Calu3 (cell line): ENCODE results near the gene NOL9. TPM values are rescaled to one million over a fixed set of nuclear protein-coding genes. Genes with fewer than 3 reads are reported as not detected.

Experiments used
- BruUV-seq: library from RNA; stranded (reverse); fragments of 400-500 nt; replicated peaks from 2 replicates; lab custom pipeline; 2021; lab: Mats Ljungman, UMichigan
- CTCF ChIA-PET: fragments of 300-600 bp; sonication (Branson Sonifier 250); formaldehyde crosslinking; loops from one replicate; lab custom pipeline; 2022; ENCODE audit warnings: antibody characterized with exemption; lab: Charles Lee
- DNase-seq: peaks from one replicate; pipeline ENCODE4 v3.0.0; 2022
- H3K27ac Mint-ChIP-seq: one replicate; pipeline ENCODE4 v1.8.0; 2022; ENCODE audit warnings: mixed read lengths; ENCODE audit not compliant: unreplicated experiment
- H3K27me3 Mint-ChIP-seq: one replicate; pipeline ENCODE4 v1.8.0; 2022; ENCODE audit warnings: mixed read lengths; ENCODE audit not compliant: unreplicated experiment
- H3K36me3 Mint-ChIP-seq: one replicate; pipeline ENCODE4 v1.8.0; 2022; ENCODE audit warnings: mild to moderate bottlenecking, moderate library complexity, mixed read lengths; ENCODE audit not compliant: insufficient read depth, unreplicated experiment
- H3K4me1 Mint-ChIP-seq: one replicate; pipeline ENCODE4 v1.8.0; 2022; ENCODE audit warnings: mild to moderate bottlenecking, low read depth, mixed read lengths; ENCODE audit not compliant: unreplicated experiment
- H3K4me3 Mint-ChIP-seq: one replicate; pipeline ENCODE4 v1.8.0; 2022; ENCODE audit warnings: mild to moderate bottlenecking, low read depth, moderate library complexity, mixed read lengths; ENCODE audit not compliant: unreplicated experiment
- H3K9me3 Mint-ChIP-seq: one replicate; pipeline ENCODE4 v1.8.0; 2022; ENCODE audit warnings: low read depth, mixed read lengths; ENCODE audit not compliant: unreplicated experiment
- intact Hi-C: fragments of 100-400 bp; cut with micrococcal nuclease; formaldehyde crosslinking; loops from one replicate; pipeline ENCODE4 v1.10.0; 2022; ENCODE audit not compliant: unreplicated experiment
- total RNA-seq: library from RNA; stranded (reverse); gene quantifications from 2 replicates; pipeline ENCODE4 v1.2.3, GENCODE V29; 2022
- TF ChIP-seq, protein P1 (sequence below): fragments of 200-600 bp; IDR thresholded peaks from one replicate; pipeline ENCODE4 v1.8.0; 2022; ENCODE audit warnings: antibody characterized with exemption; ENCODE audit not compliant: unreplicated experiment

The NOL9 gene
- total RNA-seq, 1 experiment from 2014 or later, result 30.4 TPM

DNA sequence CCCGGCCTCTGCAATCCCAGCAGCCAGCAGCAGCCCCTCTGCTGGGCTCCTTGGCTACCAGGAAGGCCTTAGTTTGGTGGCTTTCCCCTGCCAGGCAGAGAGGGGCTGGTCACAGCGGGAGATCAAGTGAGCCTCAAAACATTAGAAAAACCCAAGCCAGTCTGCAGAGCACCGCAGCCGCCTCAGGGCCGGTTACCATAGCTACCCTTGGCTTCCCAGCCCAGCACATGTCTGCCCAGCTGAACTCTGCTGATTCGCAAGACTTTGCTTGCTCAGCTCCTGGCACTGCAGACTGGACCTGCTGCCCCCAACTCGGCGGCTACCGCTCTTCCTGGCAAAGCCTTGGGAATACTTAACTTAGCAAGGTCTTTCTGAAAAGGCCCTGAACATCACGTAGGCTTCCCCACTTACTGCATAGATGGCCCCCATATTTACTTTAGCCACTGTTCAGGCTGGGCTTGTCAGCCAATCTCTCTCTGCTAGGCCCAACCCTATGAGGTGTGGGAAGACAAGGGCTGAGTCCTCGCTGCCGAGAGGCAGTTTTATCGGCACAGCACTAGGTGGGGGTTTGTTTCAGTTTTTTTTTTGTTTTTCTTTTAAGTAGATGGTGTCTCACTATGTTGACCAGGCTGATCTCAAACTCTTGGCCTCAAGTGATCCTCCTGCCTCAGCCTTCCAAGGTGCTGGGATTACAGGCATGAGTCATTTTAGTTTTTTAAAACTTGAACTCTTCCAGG lies 34.2 kb downstream of the NOL9 start:
- TF ChIP-seq, protein P1, sequence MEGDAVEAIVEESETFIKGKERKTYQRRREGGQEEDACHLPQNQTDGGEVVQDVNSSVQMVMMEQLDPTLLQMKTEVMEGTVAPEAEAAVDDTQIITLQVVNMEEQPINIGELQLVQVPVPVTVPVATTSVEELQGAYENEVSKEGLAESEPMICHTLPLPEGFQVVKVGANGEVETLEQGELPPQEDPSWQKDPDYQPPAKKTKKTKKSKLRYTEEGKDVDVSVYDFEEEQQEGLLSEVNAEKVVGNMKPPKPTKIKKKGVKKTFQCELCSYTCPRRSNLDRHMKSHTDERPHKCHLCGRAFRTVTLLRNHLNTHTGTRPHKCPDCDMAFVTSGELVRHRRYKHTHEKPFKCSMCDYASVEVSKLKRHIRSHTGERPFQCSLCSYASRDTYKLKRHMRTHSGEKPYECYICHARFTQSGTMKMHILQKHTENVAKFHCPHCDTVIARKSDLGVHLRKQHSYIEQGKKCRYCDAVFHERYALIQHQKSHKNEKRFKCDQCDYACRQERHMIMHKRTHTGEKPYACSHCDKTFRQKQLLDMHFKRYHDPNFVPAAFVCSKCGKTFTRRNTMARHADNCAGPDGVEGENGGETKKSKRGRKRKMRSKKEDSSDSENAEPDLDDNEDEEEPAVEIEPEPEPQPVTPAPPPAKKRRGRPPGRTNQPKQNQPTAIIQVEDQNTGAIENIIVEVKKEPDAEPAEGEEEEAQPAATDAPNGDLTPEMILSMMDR, result no peak
- DNase-seq, result no peak
- H3K4me3 Mint-ChIP-seq, result no peak overlapping the region
- no peaks in the 10 kb centered on the region for H3K36me3 Mint-ChIP-seq
- intact Hi-C loops, result no loop called here
- H3K4me1 Mint-ChIP-seq, result no peaks in the 10 kb centered on the region
- BruUV-seq, result no TSS peak
- no peaks in the 10 kb centered on the region for H3K27me3 Mint-ChIP-seq
- CTCF ChIA-PET, result no interaction called here
- H3K27ac Mint-ChIP-seq, result no peak overlapping the region
- H3K9me3 Mint-ChIP-seq, result no peaks in the 10 kb centered on the region

DNA sequence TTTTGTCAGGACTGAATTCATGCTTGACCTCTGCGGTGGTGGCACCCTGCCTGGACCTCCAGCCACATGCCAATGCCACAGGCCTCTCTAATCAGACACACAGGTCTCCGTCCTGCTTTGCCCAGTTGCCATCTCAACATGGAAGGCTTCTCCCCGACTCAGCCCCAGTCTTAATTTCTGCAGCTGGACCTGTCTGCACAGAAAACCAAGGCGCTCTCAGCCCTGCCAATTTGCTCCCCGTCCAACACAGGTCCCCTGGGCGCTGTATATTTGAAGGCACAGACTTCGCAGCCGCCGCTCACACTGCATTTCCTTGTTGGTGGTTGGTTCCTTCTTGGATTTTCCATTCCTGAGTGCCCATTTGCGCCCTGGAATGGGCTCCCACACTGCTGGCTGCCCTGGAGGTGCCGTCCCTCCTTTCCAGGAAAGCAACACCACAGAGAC lies 34.8 kb downstream of the NOL9 start:
- CTCF ChIA-PET, result no interaction called here
- Mint-ChIP-seq H3K9me3 (no peaks in the 10 kb centered on the region), H3K27me3 (no peaks in the 10 kb centered on the region), H3K4me1 (no peaks in the 10 kb centered on the region), H3K36me3 (no peaks in the 10 kb centered on the region), H3K27ac (no peak overlapping the region), H3K4me3 (no peak overlapping the region)
- intact Hi-C loops, result no loop called here
- DNase-seq, result no peak
- BruUV-seq, result no TSS peak
- TF ChIP-seq, protein P1, result no peak

DNA sequence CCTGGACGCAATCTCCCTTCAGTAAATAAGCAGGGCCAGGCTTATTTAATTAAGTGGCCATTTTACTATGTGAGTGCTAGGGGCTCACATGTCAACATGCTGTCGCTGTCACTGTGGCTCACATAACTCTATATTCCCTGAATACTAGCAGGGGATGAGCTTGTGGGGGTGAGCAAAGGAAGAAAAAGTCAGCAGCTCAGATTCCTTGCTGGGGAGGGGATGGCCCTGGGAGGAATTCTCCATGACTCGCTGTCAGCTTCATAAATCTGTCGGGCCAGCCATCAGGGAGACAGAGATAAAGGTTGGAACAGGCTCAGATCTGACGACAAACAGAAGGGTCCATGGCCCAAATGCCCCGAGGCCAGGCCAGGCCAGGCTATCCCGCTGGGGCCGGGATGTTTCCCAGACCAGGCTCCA lies 36.9 kb downstream of the NOL9 start:
- intact Hi-C loops, result no loop called here
- Mint-ChIP-seq H3K27ac (no peak overlapping the region), H3K9me3 (no peaks in the 10 kb centered on the region), H3K4me1 (no peaks in the 10 kb centered on the region), H3K4me3 (no peak overlapping the region), H3K36me3 (no peaks in the 10 kb centered on the region), H3K27me3 (no peaks in the 10 kb centered on the region)
- CTCF ChIA-PET, result interaction anchor here (0.6 to 0.7 kb wide), 2 partner anchors 10 to 69 kb away, joined by 4 to 6 read pairs; no protein-coding TSS in a partner anchor
- BruUV-seq, result no TSS peak
- TF ChIP-seq, protein P1, result no peak
- no peak for DNase-seq

DNA sequence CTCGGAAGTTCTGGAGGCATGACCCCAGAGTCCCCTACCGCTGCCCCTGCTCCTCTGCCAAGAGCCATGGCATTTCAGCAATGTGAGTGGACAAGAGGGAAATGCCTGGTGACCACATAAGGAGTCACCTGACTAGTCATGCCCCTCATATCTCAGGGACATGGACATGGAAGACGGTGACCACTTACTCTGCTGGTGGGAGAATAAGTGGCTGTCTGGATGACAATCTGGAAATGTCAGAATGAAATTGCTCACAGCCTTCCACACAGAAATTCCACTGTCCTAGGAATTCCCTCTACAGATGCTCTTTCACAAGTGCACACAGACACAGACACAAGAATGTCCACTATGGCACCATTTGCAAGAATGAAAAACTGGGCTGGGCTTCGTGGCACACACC lies 38.5 kb downstream of the NOL9 start:
- BruUV-seq, result no TSS peak
- CTCF ChIA-PET, result no interaction called here
- no peaks in the 10 kb centered on the region for H3K4me1 Mint-ChIP-seq
- H3K4me3 Mint-ChIP-seq, result no peak overlapping the region
- no peaks in the 10 kb centered on the region for H3K9me3 Mint-ChIP-seq
- H3K27ac Mint-ChIP-seq, result no peak overlapping the region
- no peaks in the 10 kb centered on the region for H3K27me3 Mint-ChIP-seq
- intact Hi-C loops, result no loop called here
- TF ChIP-seq, protein P1, result no peak
- no peak for DNase-seq
- H3K36me3 Mint-ChIP-seq, result no peaks in the 10 kb centered on the region
